Left lobe of liver (tissue), 2 donors: ENCODE results near the gene KRTAP5-7. TPM values are rescaled to one million over a fixed set of nuclear protein-coding genes. Genes with fewer than 3 reads are reported as not detected.

ENCODE experiments used
- ATAC-seq: fragments of 200-7000 bp; cut with Tn5 transposase; one replicate; pipeline ENCODE4 v1.9.1; 2020; ENCODE audit warnings: mild to moderate bottlenecking, moderate library complexity
- DNase-seq: peaks from one replicate; pipeline ENCODE4 v3.0.0-alpha.2; 2020; ENCODE audit warnings: low spot score
- total RNA-seq: library from RNA; stranded (reverse); gene quantifications from one replicate; pipeline ENCODE4 v1.2.1, GENCODE V29; 2021
- donor health status: DM: no; HTN: no; CAD: no; lungs with moderate emphysema.
- donor health status: DM: no; HTN: yes; CAD: no.

The KRTAP5-7 gene
- total RNA-seq, 1 donor from 2014 or later, result not detected

DNA sequence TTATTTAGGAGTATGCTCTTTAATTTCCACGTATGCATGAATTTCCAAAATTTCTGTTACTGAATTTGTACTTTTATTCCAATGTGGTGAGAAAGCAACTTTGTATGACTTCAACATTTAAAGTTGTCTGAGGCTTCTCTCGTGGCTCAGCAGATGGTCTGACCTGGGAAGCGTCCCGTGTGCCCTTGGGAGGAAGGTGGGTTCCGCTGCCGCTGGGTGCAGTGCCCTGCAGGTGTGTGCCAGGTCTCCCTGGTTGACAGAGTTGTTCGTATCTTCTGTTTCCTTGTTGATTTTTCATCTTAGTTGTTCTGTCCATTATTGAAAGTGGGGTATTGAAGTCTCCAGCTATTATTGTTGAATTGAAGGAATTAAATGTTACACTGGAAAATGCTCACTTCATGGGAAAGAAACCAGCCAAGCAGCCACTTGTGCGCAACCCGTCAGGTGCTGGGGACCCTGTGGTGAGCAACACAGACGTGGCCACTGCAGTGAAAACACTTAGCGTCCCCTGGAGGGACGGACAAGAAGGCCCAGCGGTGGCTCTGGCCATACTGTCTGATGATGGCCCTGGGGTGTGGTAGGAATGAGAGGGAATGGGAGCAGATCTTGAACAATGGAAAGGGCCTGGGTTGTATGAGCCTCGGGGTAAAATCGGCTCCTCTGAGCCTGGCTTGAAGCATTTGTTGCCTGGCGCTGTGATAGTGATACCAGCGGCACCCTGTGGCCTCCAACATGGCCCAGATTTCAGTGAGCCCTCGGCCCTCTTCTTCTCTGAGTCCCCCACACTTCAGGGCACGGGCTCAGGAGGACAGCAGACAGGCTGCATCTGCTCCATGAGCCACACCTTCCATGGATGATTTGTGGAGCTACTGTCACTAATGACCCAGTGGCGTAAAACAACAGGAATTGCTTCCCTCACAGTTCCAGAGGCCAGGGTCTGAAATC lies 31.5 kb upstream of the KRTAP5-7 start:
- DNase-seq (no peak), ATAC-seq (no peak)

DNA sequence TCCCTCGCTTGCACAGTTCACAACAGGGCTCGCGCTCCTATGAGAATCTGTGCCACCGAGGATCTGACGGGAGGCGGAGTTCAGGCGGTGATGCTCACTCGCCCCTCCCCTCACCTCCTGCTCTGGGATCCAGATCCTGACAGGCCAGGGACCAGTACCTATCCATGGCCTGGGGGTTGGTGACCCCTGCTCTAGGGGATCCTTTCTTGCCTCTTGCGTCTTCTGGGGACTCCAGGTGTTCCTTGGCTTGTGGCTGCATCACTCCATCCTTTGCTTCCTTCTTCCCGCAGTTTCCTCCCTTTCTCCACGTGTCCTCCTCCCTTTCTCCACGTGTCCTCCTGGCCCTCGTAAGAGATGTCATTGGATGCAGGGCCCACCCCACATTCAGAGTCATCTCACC lies 30.6 kb upstream of the KRTAP5-7 start:
- ATAC-seq (no peak), DNase-seq (peak; percentile 29)

DNA sequence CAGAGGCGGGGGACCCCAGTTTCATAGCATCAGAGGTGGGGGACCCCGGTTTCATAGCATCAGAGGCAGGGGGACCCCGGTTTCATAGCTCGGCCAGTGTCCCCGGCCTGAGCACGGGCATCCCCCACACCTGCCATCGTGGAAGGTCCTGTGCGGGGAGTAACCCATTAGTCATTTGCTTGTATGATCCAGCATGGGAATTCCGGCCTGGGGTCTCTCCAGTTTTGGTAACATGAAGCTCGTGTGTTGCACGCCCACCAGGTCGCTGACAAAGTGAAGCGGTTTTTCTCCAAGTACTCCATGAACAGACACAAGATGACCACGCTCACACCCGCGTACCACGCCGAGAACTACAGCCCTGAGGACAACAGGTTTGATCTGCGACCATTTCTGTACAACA lies 29.0 kb upstream of the KRTAP5-7 start:
- ATAC-seq, result no peak

GRCh38 chr11:71499125-71499524 lies 27.9 kb upstream of the KRTAP5-7 start:
- DNase-seq (peak; percentile 26), ATAC-seq (no peak)

More for the DNA sequence above, 29.0 kb upstream of the KRTAP5-7 start:
- DNase-seq, result peak; percentile 27

DNA sequence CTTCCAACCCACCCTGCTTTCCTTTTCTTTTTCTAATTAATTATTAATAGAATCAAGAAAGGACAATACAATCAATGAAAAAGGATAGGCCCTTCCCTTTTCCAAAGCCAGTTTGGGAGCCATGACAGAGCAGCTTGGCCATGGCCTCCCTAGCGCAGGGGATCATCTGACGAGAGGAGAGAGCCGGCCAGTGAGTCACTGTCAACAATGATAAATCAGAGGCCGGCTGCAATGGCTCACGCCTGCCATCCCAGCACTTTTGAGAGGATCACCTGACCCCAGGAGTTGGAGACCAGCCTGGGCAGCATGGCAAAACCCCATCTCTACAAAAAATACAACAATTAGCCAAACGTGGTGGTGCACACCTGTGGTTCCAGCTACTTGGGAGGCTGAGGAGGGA lies 27.5 kb upstream of the KRTAP5-7 start:
- ATAC-seq, result no peak
- DNase-seq, result peak; percentile 35

- DNase-seq (peak; percentile 90), ATAC-seq (peak; percentile 97)
Measured at GRCh38 chr11:71500601-71501021, 26.5 kb upstream of the KRTAP5-7 start.

DNA sequence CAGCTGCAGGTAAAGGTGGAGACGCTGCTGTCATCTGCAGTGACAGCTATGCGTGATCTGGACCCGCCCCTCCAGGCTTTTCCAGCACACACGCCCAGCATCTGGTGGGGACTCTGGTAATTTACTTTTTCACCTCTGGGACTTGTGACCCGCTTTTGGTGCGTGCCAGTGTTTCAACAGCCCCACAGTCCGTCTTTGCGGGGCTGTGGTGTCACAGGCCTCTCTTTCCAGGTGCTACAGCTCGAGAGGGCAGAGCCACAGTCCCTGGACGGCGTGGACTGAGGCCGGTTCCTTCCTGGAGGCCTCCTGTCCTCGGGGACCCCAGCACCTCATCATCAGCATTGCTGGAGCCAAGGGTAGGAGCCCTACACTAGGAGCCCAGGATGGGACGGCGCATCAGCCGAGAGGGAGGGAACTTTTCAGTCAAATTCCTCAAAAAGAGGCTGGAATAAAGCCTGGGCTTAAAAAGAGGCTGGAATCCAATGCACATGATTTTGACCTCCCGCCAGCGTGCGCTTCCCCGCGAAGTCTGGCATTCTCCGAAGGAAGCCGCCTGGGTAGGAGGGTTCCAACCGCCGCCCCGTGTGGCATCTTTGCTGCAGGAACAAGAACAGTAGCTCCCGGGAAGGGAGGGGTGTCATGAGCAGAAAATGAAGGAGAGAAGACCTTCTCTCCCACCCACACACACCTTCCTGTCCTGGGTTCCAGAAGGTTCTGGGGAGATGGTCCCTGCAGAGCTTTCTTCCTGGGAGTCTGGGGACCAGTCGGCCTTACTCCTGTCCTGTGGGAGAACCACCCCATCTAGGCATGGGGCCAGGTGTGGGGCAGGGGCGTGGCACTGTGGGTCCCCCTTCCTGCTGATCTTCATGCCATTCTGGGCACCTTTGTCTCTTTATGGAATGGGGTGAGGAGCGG lies 25.7 kb upstream of the KRTAP5-7 start:
- DNase-seq (peak; percentile 45), ATAC-seq (no peak)

DNA sequence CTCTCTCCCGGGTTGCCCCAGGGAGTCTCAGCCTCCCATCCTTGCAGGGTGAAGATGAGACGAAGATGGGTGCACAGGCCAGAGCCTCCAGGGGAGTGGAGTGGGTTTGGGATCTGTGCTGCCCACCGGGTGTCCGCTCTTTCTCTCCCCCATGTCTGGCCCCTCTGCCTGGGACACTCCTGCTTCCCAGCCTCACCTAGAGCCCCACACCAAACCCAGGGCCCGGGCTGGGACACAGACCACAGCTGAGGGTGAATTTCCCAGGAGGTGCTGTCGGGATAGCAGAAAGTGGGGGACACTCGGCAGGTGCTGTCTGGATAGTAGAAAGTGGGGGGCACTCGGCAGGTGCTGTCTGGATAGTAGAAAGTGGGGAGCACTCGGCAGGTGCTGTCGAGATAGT lies 25.0 kb upstream of the KRTAP5-7 start:
- DNase-seq, result peak; percentile 41

GRCh38 chr11:71502871-71503435 lies 24.1 kb upstream of the KRTAP5-7 start:
- DNase-seq (peak; percentile 35), ATAC-seq (no peak)

More for the DNA sequence above, 25.0 kb upstream of the KRTAP5-7 start:
- no peak for ATAC-seq

DNA sequence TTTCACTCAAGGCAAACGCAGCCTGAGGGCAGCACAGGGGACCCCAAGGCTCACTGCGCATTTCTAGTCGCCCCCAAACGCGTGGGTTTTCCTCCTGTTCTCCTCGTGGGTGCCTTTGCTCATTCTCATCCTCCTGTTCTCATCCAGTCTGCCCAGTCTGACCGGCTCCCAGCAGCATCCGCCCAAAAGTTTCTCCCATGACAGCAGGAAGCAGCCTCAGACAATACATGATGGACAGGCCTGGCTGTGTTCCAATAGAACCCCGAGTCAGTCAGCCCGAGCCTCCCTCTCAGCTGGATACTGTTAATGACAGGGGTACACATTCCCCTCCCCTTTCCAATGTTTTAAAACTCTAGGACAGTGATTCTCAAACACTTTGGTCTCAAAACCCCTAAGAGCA lies 22.5 kb upstream of the KRTAP5-7 start:
- ATAC-seq (no peak), DNase-seq (no peak)

DNA sequence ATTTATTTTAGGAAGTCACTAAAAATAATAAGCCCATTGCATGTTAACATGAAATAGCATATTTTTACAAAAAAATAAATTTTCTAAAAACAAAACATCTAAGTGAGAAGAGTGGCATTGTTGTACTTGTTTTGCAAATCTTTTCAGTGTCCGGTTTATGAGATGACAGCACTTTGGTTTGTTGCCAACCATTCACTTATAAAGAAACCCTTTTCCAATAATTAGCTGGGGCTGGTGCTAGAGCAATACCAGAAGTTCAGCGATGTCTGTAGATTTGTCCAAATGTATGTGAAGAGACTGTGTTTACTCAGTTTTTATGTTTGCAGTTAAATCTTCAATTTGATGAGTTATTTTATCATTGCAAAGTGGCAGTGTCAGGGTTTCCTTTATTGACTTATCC lies 22.1 kb upstream of the KRTAP5-7 start:
- ATAC-seq, result no peak

GRCh38 chr11:71505781-71506180 lies 21.3 kb upstream of the KRTAP5-7 start:
- ATAC-seq (no peak), DNase-seq (peak; percentile 37)

More for the DNA sequence above, 22.1 kb upstream of the KRTAP5-7 start:
- DNase-seq, result no peak

DNA sequence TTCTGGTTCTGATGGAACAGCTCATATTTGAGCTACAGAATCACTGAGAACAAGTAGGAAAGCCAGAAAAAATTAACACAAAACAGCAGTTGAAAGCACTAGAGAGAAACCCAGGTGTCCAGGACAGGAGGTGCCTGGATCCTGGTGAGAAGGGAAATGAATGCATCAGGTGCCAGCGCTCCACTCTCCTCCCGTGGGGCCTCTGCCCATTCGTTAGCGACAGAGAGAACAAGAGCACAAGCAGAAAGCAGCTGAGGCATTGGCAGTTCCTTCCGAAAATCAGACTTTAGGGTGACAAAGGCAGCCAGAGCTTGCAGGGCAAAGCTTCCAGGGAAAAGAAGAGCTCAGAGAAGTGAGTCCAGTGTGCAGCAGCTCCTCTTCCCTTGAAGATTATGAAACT lies 20.0 kb upstream of the KRTAP5-7 start:
- ATAC-seq (no peak), DNase-seq (peak; percentile 16)

DNA sequence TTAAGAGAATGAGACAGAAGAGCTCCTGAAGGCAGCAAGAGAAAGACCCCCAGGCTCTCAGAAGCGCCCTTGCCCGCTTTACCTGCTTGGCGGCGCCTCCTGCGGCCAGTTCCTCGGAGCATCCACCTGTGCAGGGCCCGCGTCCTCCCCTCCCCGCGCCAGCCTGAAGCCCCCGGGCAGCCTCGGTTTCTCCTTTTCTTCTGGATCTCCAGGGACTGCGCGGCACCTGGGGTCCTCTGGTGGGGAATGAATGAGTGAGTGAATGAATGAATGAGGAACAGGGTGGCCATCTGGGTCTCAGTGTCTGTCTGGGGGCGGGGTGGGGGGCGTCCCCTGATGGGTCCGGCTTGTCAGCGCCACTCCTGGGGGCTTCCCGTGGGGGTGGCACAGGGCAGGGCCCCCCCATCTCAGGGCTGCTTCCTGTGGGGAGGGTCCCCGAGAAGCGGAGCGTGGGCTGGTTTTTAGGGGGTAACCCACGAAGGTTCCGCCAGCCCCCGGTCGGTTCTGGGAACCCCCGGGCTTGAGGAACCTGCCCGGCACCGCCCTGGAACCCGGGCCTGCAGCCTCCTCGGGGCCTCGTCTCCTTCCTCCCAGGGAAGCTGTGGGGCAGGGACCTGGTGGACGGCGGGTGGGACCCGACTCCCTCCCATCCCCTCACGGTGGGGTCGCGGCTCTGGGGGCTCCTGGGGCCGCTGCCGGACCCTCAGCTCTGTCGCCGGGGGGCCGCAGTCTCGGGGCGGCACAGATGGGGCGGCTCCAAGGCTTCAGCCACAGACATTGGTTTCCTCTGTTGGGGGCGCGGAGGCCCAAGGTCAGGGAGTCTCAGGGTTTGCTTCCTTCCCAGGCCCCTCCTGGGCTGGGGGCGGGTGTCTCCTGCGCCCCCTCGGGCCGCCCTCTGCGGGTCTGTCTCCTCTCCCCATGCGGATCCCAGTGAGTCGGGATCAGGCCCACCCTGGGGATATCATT lies 8.3 kb upstream of the KRTAP5-7 start:
- peak; percentile 35 for DNase-seq
- no peak for ATAC-seq

- DNase-seq (no peak), ATAC-seq (no peak)
Measured at GRCh38 chr11:71519546-71519945, 7.5 kb upstream of the KRTAP5-7 start.

DNA sequence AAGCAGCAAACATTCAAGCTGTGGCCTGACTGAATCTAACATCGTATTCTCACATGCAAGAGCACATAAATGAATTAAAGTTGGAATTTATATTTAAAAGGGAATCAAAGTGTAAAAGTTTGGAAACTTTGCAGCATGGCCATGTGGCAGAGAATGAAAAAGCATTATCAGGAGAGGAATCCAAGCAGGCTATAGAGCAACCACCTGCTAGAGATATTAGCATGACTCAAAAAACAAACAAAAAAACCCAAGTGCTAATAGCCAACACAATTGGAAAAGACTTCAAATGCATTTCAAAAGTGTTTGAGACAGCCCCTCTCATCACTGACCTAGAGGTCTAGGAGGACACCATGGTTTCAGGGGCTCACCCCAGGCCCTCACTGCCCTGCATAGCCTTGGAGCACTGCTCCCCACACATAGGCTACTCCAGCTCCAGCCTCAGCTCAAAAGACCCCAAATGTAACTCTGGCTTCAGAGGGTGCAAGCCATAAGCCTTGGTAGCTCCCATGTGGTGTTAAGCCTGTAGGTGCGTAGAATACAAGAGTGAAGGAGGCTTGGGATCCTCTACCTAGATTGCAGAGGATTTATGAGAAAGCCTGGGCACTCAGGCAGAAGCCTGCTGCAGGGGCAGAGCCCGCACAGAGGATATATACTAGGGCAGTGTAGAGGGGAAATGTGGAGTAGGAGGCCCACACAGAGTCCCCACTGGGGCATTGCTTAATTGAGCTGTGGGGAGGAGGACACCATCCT lies 1.7 kb upstream of the KRTAP5-7 start:
- DNase-seq, result no peak
- peak; percentile 3 for ATAC-seq

GRCh38 chr11:71525938-71526495 lies 1.1 kb upstream of the KRTAP5-7 start:
- ATAC-seq, result peak; percentile 68
- peak; percentile 49 for DNase-seq

DNA sequence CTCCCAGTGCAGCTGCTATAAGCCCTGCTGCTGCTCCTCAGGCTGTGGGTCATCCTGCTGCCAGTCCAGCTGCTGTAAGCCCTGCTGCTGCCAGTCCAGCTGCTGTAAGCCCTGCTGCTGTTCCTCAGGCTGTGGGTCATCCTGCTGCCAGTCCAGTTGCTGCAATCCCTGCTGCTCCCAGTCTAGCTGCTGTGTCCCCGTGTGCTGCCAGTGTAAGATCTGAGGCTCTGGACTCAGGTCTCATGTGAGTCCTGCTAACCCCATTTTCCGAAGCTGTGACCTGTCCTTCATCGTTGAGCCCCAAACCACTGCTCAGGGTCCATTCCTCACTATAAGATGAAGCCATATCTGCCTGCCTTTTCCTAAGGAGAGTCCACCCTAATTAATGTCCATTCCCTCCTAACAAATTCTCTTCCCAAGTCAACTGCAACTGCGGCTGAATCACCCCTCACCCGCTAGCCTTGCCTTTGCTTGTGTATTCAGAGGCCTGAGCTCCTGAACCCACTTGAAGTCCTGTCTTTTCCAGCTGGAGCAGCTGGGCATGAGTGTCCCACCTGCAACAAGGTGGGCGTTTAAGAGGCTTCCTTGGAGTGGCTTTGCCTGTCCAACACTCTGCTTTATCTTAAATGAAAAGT lies 626 bp downstream of the KRTAP5-7 start:
- ATAC-seq (peak; percentile 35), DNase-seq (peak; percentile 47)
